ENCODE measurements around the gene RNF213.
"Not testable (repeated sequence)": the region's sequence is repeated elsewhere in the genome, so short reads cannot be mapped to it uniquely, and the experiment has no call there.

Gene RNF213

DNA sequence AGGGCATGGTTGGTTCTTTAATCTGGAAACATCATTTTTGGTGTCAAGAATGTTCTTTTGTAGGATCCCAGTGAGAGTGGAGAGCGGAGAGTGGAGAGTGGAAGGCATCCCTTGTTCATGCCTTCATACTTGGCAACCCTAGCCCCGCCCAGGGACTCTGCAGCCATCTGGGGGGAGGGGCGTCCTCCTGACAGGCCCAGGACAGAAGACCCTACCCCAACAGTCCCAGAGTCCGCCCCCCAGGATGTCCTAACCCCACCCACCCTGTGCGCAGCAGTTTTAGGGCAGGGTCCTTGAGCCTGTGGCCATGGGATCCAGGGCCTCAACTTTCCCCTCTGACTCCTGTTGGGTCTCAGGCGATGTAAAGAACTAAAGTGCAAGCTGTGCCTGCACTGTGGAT is 36.0 kb upstream of the RNF213 start:
- no peak for DNase-seq (ENCODE audit: low read depth)

GRCh38 chr17:80225230-80225629 is 35.4 kb upstream of the RNF213 start:
- no peak for DNase-seq (ENCODE audit: low read depth)

DNA sequence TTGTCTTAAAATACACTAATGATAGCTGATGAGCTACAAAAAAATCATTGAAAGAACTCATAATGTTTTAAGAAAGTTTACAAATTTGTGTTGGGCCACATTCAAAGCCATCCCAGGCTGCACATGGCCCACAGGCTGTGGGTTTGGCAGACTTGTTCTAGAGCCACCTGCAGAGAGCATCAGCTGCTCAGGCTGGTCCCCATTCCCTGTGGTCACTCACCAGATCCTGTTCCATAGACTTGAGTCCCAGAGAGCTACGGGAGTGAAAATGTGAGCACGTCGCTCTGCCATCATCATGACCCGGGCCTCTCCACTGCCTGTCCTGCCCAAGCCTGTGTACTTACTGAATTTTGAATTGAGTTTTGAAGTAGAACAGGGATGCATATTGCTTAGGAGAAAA is 33.5 kb upstream of the RNF213 start:
- no peak for DNase-seq (ENCODE audit: low read depth)

DNA sequence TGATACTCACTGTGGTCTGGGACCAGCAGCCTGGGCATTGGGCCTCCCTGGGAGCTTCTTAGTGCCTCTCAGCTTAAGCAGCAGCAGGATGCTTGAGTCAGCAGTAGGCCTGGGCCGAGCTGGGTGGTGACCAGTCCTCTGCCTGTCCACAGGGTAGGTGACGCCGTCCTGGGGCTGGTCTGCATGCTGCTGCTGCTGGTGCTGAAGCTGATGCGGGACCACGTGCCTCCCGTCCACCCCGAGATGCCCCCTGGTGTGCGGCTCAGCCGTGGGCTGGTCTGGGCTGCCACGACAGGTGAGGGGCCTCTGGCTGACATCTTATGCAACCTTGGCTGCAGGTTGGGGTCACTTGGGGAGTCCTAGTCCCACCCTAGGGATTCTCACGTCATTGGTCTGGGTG is 33.0 kb upstream of the RNF213 start:
- no peak for DNase-seq (ENCODE audit: low read depth)

- no peak for DNase-seq (ENCODE audit: low read depth)
Observed at GRCh38 chr17:80228477-80228876, 32.2 kb upstream of the RNF213 start.

GRCh38 chr17:80229011-80229410 is 31.6 kb upstream of the RNF213 start:
- DNase-seq (ENCODE audit: low read depth), result no peak

- no peak for DNase-seq (ENCODE audit: low read depth)
Observed at GRCh38 chr17:80232438-80232837, 28.2 kb upstream of the RNF213 start.

DNA sequence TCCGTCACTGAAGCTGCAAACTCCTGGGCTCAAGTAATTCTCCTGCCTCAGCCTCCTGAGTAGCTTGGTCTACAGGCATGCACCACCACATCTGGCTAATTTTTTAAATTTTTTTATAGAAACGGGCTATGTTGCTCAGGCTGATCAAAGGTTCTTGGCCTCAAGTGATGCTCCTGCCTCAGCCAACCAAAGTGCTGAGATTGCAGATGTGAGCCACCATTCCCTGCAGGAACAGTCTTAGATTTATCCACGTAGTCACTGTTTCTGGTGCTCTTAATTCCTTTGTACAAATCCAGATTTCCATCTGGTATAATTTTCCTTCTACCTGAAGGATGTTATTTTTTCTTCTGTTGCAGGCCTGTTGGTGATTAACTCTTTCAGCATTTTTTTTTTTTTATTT is 27.4 kb upstream of the RNF213 start:
- DNase-seq (ENCODE audit: low read depth), result no peak

DNA sequence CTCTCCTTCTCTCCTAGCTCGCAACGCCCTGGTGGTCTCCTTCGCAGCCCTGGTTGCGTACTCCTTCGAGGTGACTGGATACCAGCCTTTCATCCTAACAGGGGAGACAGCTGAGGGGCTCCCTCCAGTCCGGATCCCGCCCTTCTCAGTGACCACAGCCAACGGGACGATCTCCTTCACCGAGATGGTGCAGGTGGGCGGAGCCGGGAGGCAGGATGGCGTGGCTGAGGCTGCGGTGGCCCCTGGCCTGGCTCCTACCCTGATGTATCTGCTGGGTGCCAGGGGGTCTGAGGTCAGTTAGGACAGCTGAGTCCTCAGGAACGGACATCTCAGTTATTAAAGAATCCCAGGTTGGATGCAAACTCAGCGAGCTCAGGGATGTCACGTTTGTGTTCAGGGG is 23.7 kb upstream of the RNF213 start:
- DNase-seq (ENCODE audit: low read depth), result no peak

DNA sequence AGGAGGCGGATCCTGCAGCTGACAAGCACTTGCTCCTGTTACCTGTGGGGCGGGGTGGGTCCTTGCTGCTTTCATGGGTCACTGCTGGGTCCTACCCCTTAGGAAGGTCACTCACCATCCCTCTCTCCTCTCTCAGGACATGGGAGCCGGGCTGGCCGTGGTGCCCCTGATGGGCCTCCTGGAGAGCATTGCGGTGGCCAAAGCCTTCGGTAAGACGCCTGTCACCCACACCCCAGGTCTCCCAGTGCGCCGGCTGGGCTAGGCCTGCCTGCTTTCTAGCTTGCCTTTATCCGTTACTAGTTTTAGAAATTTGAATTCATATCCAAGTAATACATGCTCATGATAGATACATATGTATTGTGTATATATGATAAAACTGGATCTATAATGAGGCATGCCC is 23.3 kb upstream of the RNF213 start:
- DNase-seq (ENCODE audit: low read depth), result no peak

GRCh38 chr17:80242505-80242904 is 18.1 kb upstream of the RNF213 start:
- DNase-seq (ENCODE audit: low read depth), result no peak

- no peak for DNase-seq (ENCODE audit: low read depth)
Observed at GRCh38 chr17:80243526-80244433, 16.9 kb upstream of the RNF213 start.

- DNase-seq (ENCODE audit: low read depth), result not testable (repeated sequence)
Observed at GRCh38 chr17:80244448-80244847, 16.2 kb upstream of the RNF213 start.

DNA sequence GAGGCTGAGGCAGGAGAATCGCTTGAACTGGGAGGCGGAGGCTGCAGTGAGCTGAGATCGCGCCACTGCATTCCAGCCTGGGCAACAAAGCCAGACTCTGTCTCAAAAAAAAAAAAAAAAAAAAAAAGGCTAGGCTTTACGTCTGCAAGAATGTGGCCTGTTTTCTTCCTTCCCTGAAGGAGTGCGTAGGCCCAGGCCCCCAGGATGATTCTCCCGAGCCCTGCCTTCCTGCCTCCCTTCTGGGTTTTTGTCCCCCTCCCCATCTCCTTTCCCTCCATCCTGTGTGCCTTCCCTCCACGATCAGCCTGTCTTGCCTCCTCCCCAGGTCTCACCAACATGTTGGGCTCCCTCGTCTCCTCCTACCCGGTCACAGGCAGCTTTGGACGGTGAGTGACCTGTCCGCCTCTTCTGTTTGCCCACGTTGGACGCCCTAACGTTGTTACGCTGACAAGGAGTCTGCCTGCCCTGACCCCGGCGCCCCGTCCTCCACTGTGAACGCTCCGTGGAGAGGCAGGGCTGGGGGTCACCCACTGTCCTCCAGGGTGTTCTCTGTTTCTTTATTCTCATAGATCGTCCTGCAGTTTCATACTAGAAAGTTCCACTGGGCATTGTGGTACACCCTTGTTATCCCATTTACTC is 15.7 kb upstream of the RNF213 start:
- no peak for DNase-seq (ENCODE audit: low read depth)

DNA sequence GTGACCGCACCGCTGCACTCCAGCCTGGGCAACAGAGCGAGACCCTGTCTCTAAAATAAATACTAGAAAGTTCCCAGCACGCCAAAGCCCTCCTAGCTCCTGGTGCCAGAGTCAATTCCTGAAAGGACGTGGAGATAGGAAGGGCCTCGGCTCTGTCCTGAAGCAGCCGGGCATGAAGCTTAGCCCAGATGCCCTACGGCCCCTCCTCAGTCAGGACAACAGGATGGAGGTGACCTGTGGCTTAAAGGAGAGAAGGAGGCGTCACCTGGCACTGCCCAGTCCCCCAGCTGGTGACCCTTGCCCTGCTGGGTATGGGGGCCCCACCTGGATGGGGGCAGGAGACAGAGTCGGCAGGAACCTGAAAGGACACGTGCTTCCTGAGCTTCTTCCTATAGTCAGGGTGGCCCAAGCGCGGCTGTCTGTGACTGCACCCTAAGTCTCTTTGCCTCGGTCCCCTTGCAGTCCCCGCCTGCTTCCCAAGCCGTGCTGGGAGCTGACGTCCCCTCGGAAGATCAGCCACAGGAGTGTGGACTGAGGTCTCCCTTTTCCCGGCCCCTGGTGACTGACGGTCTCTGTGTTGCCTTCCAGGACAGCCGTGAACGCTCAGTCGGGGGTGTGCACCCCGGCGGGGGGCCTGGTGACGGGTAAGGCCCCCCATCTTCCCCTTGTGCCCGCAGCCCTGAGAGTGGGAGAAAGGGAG is 14.9 kb upstream of the RNF213 start:
- DNase-seq (ENCODE audit: low read depth), result no peak

DNA sequence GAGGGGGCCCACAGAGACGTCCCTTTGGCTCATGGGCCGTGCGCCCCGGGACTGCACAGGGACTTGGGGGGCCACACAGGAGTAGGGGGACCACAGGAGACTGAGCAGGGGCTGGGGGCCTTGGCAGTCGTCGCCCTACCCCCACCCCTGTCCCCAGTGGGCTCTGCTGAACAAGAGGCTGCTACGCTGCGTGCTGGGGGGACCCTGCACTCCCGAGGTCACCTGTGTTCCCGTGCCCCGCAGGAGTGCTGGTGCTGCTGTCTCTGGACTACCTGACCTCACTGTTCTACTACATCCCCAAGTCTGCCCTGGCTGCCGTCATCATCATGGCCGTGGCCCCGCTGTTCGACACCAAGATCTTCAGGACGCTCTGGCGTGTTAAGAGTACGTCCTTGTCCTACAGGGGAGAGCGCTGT is 14.4 kb upstream of the RNF213 start:
- DNase-seq (ENCODE audit: low read depth), result no peak

DNA sequence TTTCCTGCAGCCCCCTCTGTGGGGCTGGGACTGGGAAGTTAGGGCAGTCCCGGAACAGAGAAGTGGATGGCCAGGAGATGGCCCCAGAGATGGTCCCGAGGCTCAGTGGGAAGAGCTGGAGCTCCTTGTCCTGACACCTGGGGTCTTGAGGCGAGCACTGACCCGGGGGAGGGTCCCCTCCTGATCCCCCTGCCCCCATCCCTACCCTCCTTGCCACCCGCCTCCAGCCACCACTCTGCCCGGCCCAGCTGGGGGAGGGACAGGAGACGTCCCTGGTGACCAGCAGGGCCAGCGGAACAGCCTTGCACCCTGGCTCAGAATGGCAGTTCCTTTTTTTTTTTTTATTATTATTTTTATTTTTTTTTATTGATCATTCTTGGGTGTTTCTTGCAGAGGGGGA is 13.9 kb upstream of the RNF213 start:
- DNase-seq (ENCODE audit: low read depth), result no peak

DNA sequence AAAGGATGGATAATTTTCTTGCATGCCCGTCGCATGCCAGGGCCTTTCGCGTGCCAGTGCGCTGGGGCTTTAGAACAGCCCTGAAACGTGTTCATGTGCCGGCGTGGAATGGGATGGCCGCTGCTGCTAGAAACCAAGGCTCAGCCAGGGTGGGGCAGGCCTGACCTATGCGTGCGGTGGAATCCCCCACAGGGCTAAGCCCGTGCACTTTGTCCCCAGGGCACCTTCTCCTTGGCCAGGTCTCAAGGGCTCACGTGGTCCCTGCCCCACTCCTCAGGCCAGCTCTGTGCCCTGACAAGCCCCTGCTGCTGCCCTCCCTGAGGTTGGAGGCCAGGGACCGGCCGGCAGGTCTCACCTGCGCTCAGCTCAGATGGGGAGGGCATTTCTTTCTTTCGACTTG is 13.1 kb upstream of the RNF213 start:
- no peak for DNase-seq (ENCODE audit: low read depth)

GRCh38 chr17:80248001-80248893 is 12.4 kb upstream of the RNF213 start:
- no peak for DNase-seq (ENCODE audit: low read depth)

DNA sequence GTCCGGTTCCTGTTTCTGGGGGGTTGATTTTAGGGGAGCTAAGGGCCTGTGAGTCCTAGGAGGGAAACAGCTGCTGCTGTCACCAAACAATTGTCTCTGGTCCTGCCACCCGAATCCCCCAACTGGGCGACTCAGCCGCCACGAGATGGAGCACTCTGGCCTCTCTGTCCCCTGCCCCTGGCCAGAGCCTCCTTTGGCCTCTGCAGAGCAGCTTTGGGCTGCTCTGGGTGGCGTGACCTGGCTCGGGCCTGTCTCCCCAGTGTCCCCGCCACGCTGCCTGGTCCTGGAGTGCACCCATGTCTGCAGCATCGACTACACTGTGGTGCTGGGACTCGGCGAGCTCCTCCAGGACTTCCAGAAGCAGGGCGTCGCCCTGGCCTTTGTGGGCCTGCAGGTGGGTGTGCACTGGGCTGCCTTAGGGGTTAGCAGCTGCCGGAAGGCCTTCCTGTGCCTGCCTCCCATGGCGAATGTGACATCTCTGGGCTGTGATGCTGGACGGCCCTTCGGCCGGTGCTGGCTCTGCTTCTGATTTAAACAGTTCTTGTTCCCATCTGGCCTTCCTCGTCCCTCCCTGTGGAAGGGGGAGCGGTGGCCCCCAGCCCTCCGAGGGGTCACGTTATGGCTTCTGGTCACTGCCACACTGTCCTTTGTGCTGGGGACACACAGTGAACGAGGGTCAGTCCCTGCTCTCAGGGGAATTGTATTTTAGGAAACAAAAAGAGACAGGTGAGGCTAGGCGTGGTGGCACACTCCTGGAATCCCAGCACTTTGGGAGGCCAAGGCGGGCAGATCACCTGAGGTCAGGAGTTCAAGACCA is 11.6 kb upstream of the RNF213 start:
- no peak for DNase-seq (ENCODE audit: low read depth)

DNA sequence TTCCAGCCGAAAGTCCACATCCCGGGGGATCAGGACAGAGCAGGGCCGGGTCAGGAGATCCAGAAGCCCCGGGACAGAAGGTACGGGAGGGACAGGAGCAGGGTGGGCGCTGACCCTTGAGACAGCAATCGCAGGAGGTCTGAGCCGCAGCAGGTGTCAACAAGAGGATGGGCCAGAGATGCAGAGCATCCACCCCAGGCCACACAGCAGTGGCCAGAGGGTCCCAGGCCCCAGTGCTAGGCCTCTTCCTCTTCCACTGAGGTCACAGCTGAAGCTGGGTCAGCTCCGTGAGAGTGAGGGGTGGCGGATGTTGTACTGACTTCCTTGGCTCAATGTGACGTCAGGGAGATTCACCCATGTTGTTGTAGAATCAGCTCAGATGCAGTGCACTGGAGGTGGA is 8.7 kb upstream of the RNF213 start:
- no peak for DNase-seq (ENCODE audit: low read depth)

Measured in iris pigment epithelial cell (primary cell).